CD4-positive, alpha-beta T cell treated with Interleukin-4 for 4 hours (primary cell): ENCODE results near the gene CPTP.
A peak's percentile ranks its signal among the peaks of the same experiment; 100 is the strongest.

Experiments used
- DNase-seq: peaks from one replicate; pipeline ENCODE4 v3.0.0-alpha.2; 2020

Gene CPTP

GRCh38 chr1:1292851-1293250, 31.8 kb upstream of the CPTP start:
- no peak for DNase-seq

GRCh38 chr1:1293263-1294249, 31.0 kb upstream of the CPTP start:
- DNase-seq, result no peak

GRCh38 chr1:1294250-1294890, 30.2 kb upstream of the CPTP start:
- no peak for DNase-seq

- no peak for DNase-seq
These were observed 29.3 kb upstream of the CPTP start for GRCh38 chr1:1295154-1295923.

GRCh38 chr1:1296070-1297061, 28.2 kb upstream of the CPTP start:
- DNase-seq, result no peak

GRCh38 chr1:1297802-1298424, 26.7 kb upstream of the CPTP start:
- no peak for DNase-seq

- DNase-seq, result no peak
These were observed 25.5 kb upstream of the CPTP start for GRCh38 chr1:1298861-1299685.

- peak; percentile 14 for DNase-seq
These were observed 24.8 kb upstream of the CPTP start for GRCh38 chr1:1299686-1300351.

GRCh38 chr1:1300352-1300739, 24.3 kb upstream of the CPTP start:
- no peak for DNase-seq

GRCh38 chr1:1302006-1302430, 22.6 kb upstream of the CPTP start:
- DNase-seq, result no peak

GRCh38 chr1:1302951-1303509, 21.6 kb upstream of the CPTP start:
- no peak for DNase-seq

- no peak for DNase-seq
These were observed 20.9 kb upstream of the CPTP start for GRCh38 chr1:1303736-1304135.

- DNase-seq, result no peak
These were observed 20.0 kb upstream of the CPTP start for GRCh38 chr1:1304331-1305299.

GRCh38 chr1:1305300-1306069, 19.1 kb upstream of the CPTP start:
- DNase-seq, result peak; percentile 73

GRCh38 chr1:1306070-1306660, 18.4 kb upstream of the CPTP start:
- DNase-seq, result no peak

- no peak for DNase-seq
These were observed 17.8 kb upstream of the CPTP start for GRCh38 chr1:1306661-1307260.
